PC-3 (cell line): ENCODE data around the gene CAST. TPM values are rescaled to one million over a fixed set of nuclear protein-coding genes. Genes with fewer than 3 reads are reported as not detected.

ENCODE experiments used
- ATAC-seq: fragments of 200-7000 bp; cut with Tn5 transposase; 2 replicates; pipeline ENCODE4 v1.9.1; 2020; ENCODE audit warnings: mild to moderate bottlenecking, moderate library complexity
- BruUV-seq: library from RNA; stranded (reverse); fragments of 400-500 nt; replicated peaks from 2 replicates; lab custom pipeline; 2021; lab: Mats Ljungman, UMichigan
- CTCF ChIA-PET: fragments of 300-600 bp; sonication (Branson Sonifier 250); formaldehyde crosslinking; loops from one replicate; lab custom pipeline; 2022; ENCODE audit warnings: antibody characterized with exemption; lab: Charles Lee
- POLR2A ChIA-PET: fragments of 300-600 bp; sonication (Branson Sonifier 250); formaldehyde crosslinking; loops from one replicate; lab custom pipeline; 2022; ENCODE audit warnings: antibody characterized with exemption; ENCODE audit not compliant: unreplicated experiment; lab: Charles Lee
- DNase-seq: peaks from one replicate; pipeline ENCODE4 v3.0.0-alpha.2; 2015
- H2AFZ ChIP-seq: fragments of 300-600 bp; sonication (generic); 2 replicates; pipeline ENCODE4 v1.6.0; 2016; ENCODE audit warnings: antibody characterized with exemption, low read length
- H3F3A ChIP-seq: fragments of 300-600 bp; sonication (generic); one replicate; pipeline ENCODE4 v1.6.0; 2017; ENCODE audit warnings: antibody characterized with exemption, low read length, control low read depth, mild to moderate bottlenecking; ENCODE audit not compliant: unreplicated experiment
- H3K27ac ChIP-seq: fragments of 300-600 bp; sonication (generic); 2 replicates; pipeline ENCODE4 v1.5.1; 2016; ENCODE audit warnings: mild to moderate bottlenecking, low read length
- H3K27me3 ChIP-seq: fragments of 300-600 bp; sonication (generic); 2 replicates; pipeline ENCODE4 v1.6.1; 2016; ENCODE audit warnings: low read length, mixed read lengths
- H3K36me3 ChIP-seq: fragments of 300-600 bp; sonication (generic); 2 replicates; pipeline ENCODE4 v1.6.1; 2016; ENCODE audit warnings: low read depth, mixed run types, low read length, mixed read lengths
- H3K4me1 ChIP-seq: fragments of 300-600 bp; sonication (generic); 2 replicates; pipeline ENCODE4 v1.5.1; 2016; ENCODE audit warnings: low read length; ENCODE audit not compliant: insufficient read depth
- H3K4me2 ChIP-seq: fragments of 300-600 bp; sonication (generic); 2 replicates; pipeline ENCODE4 v1.6.0; 2016; ENCODE audit warnings: low read length
- H3K4me3 ChIP-seq: fragments of 300-600 bp; sonication (generic); 2 replicates; pipeline ENCODE4 v1.5.1; 2016; ENCODE audit warnings: mild to moderate bottlenecking, low read length, mixed read lengths
- H3K79me2 ChIP-seq: fragments of 300-600 bp; sonication (generic); 2 replicates; pipeline ENCODE4 v1.6.1; 2017; ENCODE audit warnings: low read length, mixed read lengths
- H3K9ac ChIP-seq: fragments of 300-600 bp; sonication (generic); 2 replicates; pipeline ENCODE4 v1.6.0; 2016; ENCODE audit warnings: mild to moderate bottlenecking, low read length
- H3K9me2 ChIP-seq: fragments of 300-600 bp; sonication (generic); replicated peaks from 2 replicates; pipeline ENCODE4 v1.6.1; 2016; ENCODE audit warnings: mixed run types, low read length, mixed read lengths
- H3K9me3 ChIP-seq: fragments of 300-600 bp; sonication (generic); 2 replicates; pipeline ENCODE4 v1.6.1; 2016; ENCODE audit warnings: low read length, mixed read lengths
- H4K20me1 ChIP-seq: fragments of 300-600 bp; sonication (generic); 2 replicates; pipeline ENCODE4 v1.6.1; 2016; ENCODE audit warnings: low read length, mixed read lengths
- EZH2 ChIP-seq: fragments of 300-600 bp; sonication (generic); IDR thresholded peaks from one replicate; pipeline ENCODE4 v1.6.1; 2017; ENCODE audit warnings: antibody characterized with exemption, mild to moderate bottlenecking, low read length; ENCODE audit not compliant: unreplicated experiment
- EZH2phosphoT487 ChIP-seq: fragments of 300-600 bp; sonication (generic); IDR thresholded peaks from 2 replicates; pipeline ENCODE4 v1.6.1; 2018; ENCODE audit warnings: mild to moderate bottlenecking, antibody characterized with exemption, low read length, borderline replicate concordance
- intact Hi-C: fragments of 100-400 bp; cut with micrococcal nuclease; formaldehyde crosslinking; loops from 2 replicates; pipeline ENCODE4 v1.9.0; 2023
- total RNA-seq: library from RNA; depleted of rRNA; stranded (reverse); fragments of >200 nt; gene quantifications from 2 replicates; pipeline ENCODE4 v1.2.3, GENCODE V29; 2014
- TF ChIP-seq, protein P1 (sequence below): fragments of 300-600 bp; sonication (generic); conservative IDR thresholded peaks from 2 replicates; pipeline ENCODE4 v1.5.1; 2017; ENCODE audit warnings: antibody characterized with exemption, low read depth, mild to moderate bottlenecking, low read length

The CAST gene
- total RNA-seq, 1 experiment from 2014 or later: 73.2 TPM

DNA sequence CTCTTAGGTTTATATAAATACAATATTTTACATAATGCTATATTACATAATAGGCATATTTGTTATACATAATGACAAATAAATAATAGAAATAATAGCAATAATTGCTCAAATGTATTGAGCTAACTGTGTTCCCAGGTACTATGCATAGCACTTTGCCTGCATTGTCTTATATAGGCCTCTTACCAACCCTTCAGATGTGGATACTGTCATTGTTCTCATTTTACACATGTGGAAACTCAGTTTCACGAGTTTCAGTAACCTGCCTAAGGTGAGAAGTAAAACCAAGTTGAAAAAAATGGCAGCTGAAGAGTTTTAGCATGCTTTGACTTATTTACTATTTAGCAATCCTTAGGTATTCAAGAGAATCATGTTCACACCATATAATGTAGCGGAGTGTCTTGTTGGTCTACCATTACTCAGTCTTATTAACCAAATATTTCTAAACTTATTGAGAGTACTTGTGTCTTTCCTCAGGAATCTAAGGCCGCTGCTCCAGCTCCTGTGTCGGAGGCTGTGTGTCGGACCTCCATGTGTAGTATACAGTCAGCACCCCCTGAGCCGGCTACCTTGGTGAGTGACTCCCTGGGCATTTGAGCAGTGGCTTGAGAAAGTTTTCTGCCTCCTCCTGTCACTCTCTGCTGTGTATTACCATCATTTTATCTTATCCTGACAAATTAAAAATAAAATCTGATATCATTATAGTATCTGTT lies 88.1 kb downstream of the CAST start:
- Histone ChIP-seq H3K4me2 (no peak overlapping the region), H2AFZ (no peak overlapping the region), H3K79me2 (no peaks in the 10 kb centered on the region), H3K4me1 (no peaks in the 10 kb centered on the region), H3K36me3 (peaks cover 9% of the 10 kb centered on the region; the same call in 1 of the 2 replicates), H3F3A (no peaks in the 10 kb centered on the region), H3K27me3 (no peaks in the 10 kb centered on the region), H3K27ac (no peak overlapping the region), H3K9ac (no peak overlapping the region), H3K4me3 (no peak overlapping the region), H4K20me1 (no peaks in the 10 kb centered on the region), H3K9me2 (no peaks in the 10 kb centered on the region), H3K9me3 (no peaks in the 10 kb centered on the region)
- no TSS peak for BruUV-seq
- intact Hi-C loops: loop anchor here (5.0 to 10.0 kb wide), 3 partner anchors 295 to 1502 kb away; partner anchors contain the start of gene LIX1
- ChIA-PET CTCF (no interaction called here), POLR2A (no interaction called here)
- ATAC-seq (no peak), DNase-seq (no peak)
- TF ChIP-seq EZH2: no peak
- TF ChIP-seq EZH2phosphoT487: no peak
- TF ChIP-seq, protein P1, sequence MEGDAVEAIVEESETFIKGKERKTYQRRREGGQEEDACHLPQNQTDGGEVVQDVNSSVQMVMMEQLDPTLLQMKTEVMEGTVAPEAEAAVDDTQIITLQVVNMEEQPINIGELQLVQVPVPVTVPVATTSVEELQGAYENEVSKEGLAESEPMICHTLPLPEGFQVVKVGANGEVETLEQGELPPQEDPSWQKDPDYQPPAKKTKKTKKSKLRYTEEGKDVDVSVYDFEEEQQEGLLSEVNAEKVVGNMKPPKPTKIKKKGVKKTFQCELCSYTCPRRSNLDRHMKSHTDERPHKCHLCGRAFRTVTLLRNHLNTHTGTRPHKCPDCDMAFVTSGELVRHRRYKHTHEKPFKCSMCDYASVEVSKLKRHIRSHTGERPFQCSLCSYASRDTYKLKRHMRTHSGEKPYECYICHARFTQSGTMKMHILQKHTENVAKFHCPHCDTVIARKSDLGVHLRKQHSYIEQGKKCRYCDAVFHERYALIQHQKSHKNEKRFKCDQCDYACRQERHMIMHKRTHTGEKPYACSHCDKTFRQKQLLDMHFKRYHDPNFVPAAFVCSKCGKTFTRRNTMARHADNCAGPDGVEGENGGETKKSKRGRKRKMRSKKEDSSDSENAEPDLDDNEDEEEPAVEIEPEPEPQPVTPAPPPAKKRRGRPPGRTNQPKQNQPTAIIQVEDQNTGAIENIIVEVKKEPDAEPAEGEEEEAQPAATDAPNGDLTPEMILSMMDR: no peak

DNA sequence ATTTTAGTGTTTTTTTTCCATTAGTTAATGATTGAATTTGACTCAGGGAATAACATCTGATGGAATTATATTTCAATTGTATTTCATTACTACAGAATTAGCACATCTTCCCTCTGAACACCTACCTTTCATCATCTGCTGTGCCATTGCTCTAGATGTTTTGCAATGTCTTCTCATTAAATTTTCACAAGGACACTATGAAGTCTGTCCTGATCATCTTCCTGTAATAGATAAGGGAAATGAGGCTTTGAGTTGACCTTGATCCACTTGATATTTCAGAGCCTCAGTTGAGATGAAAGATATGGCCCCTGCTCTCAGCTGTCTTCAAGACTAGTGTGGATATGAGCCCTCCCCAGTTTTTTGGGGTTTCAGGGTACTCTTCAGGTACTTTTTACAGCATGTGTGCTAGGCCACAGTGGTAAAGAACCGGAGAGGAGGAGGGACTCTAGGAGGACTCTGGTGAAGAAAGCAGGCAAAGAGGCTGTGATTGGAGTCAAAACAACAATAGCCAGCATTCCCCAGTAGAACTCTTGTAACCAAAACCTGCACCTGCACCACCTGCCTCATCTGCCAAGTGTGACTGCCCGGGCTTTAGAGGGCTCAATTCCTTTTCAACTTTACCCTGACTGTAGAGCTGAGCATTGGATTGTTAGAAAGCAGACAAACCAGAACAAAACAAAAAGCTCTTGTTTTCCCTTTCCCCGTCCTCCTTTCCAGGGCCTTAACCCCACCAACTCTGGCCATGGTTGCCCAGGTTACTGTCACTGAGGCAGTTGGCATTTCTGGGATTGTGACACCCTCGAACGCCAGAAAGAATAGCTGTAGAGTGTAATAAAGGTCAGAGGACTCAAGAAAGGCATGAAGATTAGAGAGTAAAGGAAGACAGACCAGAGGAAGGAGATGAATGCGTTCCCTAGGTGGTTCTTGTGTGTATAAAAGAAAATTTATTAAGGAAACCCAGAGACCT lies 89.3 kb downstream of the CAST start:
- Histone ChIP-seq H3K36me3 (peaks cover 15% of the 10 kb centered on the region; the same call in 1 of the 2 replicates), H2AFZ (no peak overlapping the region), H3K9ac (no peak overlapping the region), H3K9me3 (no peaks in the 10 kb centered on the region), H3K4me2 (no peak overlapping the region), H3F3A (no peaks in the 10 kb centered on the region), H3K4me3 (no peak overlapping the region), H3K79me2 (no peaks in the 10 kb centered on the region), H4K20me1 (no peaks in the 10 kb centered on the region), H3K9me2 (no peaks in the 10 kb centered on the region), H3K27me3 (no peaks in the 10 kb centered on the region), H3K27ac (no peak overlapping the region), H3K4me1 (no peaks in the 10 kb centered on the region)
- ChIA-PET POLR2A (interaction anchor here (0.6 kb wide), 1 partner anchor 392 kb away, joined by 5 read pairs; no protein-coding TSS in a partner anchor), CTCF (interaction anchor here (0.6 to 1.6 kb wide), 8 partner anchors 13 to 391 kb away, joined by 3 to 23 read pairs (median 4); partner anchors contain the start of genes ERAP1 and LIX1)
- no peak for TF ChIP-seq EZH2
- no peak for TF ChIP-seq EZH2phosphoT487
- TF ChIP-seq, protein P1: no peak
- BruUV-seq: no TSS peak
- intact Hi-C loops: loop anchor here (1.0 to 10.0 kb wide), 6 partner anchors 117 to 1598 kb away; partner anchors contain the start of gene LIX1
- ATAC-seq (no peak), DNase-seq (no peak)
